T-cell (primary cell): ENCODE data around the gene C17orf78. TPM values are rescaled to one million over a fixed set of nuclear protein-coding genes. Genes with fewer than 3 reads are reported as not detected.
"Not testable (repeated sequence)": the region's sequence is repeated elsewhere in the genome, so short reads cannot be mapped to it uniquely, and the experiment has no call there.

Experiments used
- ATAC-seq, 4 experiments: fragments of 200-7000 bp in 3 of 4; fragments of 150-1000 bp in 1 of 4; cut with Tn5 transposase; replicated peaks in 1 of 4; 1 replicate in 3 of 4; 2 replicates in 1 of 4; pipeline ENCODE4 v1.10.0; 2021; ENCODE audit warnings: moderate library complexity in 3 of 4, mild to moderate bottlenecking in 2 of 4, moderate number of reproducible peaks in 1 of 4
- CTCF ChIA-PET, 2 donors: fragments of 300-600 bp; sonication (Branson Sonifier 250); formaldehyde crosslinking; loops; one replicate each; lab custom pipeline; 2022; ENCODE audit warnings: antibody characterized with exemption in 2 of 2; lab: Charles Lee
- POLR2A ChIA-PET, 2 donors: fragments of 300-600 bp; sonication (Branson Sonifier 250); formaldehyde crosslinking; loops; one replicate each; lab custom pipeline; 2022; ENCODE audit warnings: antibody characterized with exemption in 2 of 2; lab: Charles Lee
- DNase-seq, 35 experiments: peaks; one replicate each; pipeline versions ENCODE4 v3.0.0 to v3.0.0-alpha.2; 2013 to 2023
- H3K27ac ChIP-seq: one replicate; pipeline ENCODE4 v1.5.1; 2013; ENCODE audit warnings: low read length
- H3K27me3 ChIP-seq, 2 experiments: replicated peaks in 1 of 2; 1 replicate in 1 of 2; 2 replicates in 1 of 2; pipeline versions ENCODE4 v1.6.1 to v1.7.0; 2013; ENCODE audit warnings: low read length in 1 of 2, mixed read lengths in 1 of 2; ENCODE audit not compliant: control insufficient read depth in 2 of 2, insufficient read depth in 2 of 2; ENCODE audit errors: extremely low read depth in 1 of 2
- H3K36me3 ChIP-seq, 2 donors: 1 replicate in 1 of 2; 2 replicates in 1 of 2; pipeline versions ENCODE4 v1.6.1 to v1.7.0; 2013; ENCODE audit warnings: low read length in 1 of 2; ENCODE audit not compliant: control insufficient read depth in 2 of 2, insufficient read depth in 1 of 2; ENCODE audit errors: extremely low read depth in 1 of 2
- H3K4me1 ChIP-seq, 2 experiments: 1 replicate in 1 of 2; 2 replicates in 1 of 2; pipeline versions ENCODE4 v1.6.1 to v1.7.0; 2013; ENCODE audit warnings: low read length in 2 of 2, mixed read lengths in 1 of 2; ENCODE audit not compliant: insufficient read depth in 2 of 2, control insufficient read depth in 1 of 2; ENCODE audit errors: extremely low read depth in 1 of 2
- H3K4me3 ChIP-seq, 2 donors: 1 replicate in 1 of 2; 2 replicates in 1 of 2; pipeline versions ENCODE4 v1.5.1 to v1.7.0; 2013; ENCODE audit warnings: mild to moderate bottlenecking in 2 of 2, low read length in 1 of 2, moderate library complexity in 1 of 2; ENCODE audit not compliant: control insufficient read depth in 1 of 2; ENCODE audit errors: extremely low read depth in 1 of 2
- H3K9me3 ChIP-seq: 2 replicates; pipeline ENCODE4 v1.7.0; 2013
- H3K27ac Mint-ChIP-seq, 2 donors: one replicate each; pipeline ENCODE4 v1.8.0; 2020 to 2021; ENCODE audit warnings: mild to moderate bottlenecking in 2 of 2, mixed read lengths in 2 of 2
- H3K27me3 Mint-ChIP-seq, 2 donors: one replicate each; pipeline ENCODE4 v1.8.0; 2021 to 2022; ENCODE audit warnings: mixed read lengths in 2 of 2
- H3K36me3 Mint-ChIP-seq: one replicate; pipeline ENCODE4 v1.8.0; 2021; ENCODE audit warnings: mixed read lengths
- H3K4me1 Mint-ChIP-seq, 3 donors: one replicate each; pipeline ENCODE4 v1.8.0; 2020 to 2022; ENCODE audit warnings: mixed read lengths in 3 of 3, mild to moderate bottlenecking in 1 of 3
- H3K4me3 Mint-ChIP-seq, 3 donors: one replicate each; pipeline ENCODE4 v1.8.0; 2020 to 2022; ENCODE audit warnings: mild to moderate bottlenecking in 3 of 3, mixed read lengths in 3 of 3, moderate library complexity in 3 of 3
- H3K9me3 Mint-ChIP-seq, 3 donors: one replicate each; pipeline ENCODE4 v1.8.0; 2020 to 2022; ENCODE audit warnings: mixed read lengths in 3 of 3
- WGBS: methylation state at CpG from one replicate; pipeline ENCODE4 v1.1.5; 2013; ENCODE audit warnings: missing lambda C conversion rate; ENCODE audit not compliant: insufficient coverage; 5-methylcytosine and 5-hydroxymethylcytosine counted together
- total RNA-seq, 35 experiments: library from RNA in 6 of 35; stranded (reverse) in 6 of 35; fragments of 120-200 nt in 1 of 35; gene quantifications; one replicate each; pipeline versions ENCODE4 v1.2.1 to v1.2.4 and lab custom pipeline; 2013 to 2026

Gene C17orf78
- total RNA-seq, 5 donors from 2014 or later (not counting 1 experiment from before 2014, with no cell fraction given) = not detected

DNA sequence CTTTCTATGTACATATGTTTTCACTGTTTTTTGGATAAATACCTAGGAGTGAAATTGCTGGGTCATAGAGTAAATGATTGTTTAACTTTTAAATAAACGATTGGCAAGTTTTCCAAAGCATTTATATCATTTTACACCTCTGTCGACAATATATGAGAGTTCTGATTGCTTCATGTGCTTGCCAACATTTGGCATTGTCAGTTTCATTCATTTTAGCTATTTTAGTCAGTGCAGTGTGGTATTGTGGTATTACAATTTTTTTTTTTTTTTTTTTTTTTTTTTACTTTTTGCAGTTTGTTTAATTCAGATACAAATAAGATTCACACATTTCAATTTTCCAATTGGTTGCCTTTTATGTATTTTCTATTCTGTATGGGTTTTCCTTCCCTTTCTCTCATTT, 56.9 kb downstream of the C17orf78 start:
- Mint-ChIP-seq H3K9me3 (no peaks in the 10 kb centered on the region), H3K36me3 (peaks cover 33% of the 10 kb centered on the region)
- POLR2A ChIA-PET = no interaction called here

DNA sequence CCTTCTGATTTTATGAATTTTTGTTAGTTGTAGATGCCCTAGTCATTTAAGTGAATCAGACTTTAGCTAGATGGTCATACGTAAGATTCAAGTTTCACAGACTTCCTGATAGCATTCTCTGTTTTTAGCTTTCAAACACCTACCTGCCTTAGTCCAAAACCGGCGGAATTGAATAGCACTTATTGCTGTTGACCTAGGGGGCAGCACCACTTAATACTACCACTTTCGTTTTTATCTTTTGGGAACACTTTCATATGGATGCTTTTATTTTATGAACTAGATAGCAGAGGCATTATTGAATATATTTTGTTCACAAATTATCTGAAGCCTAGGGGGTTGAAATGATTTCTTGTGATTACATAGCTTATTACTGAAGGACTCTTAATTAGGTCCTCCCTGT, 62.4 kb downstream of the C17orf78 start:
- H3K4me3 Mint-ChIP-seq = no peak overlapping the region
- H3K4me1 ChIP-seq = no peaks in the 10 kb centered on the region
- H3K9me3 ChIP-seq = no peaks in the 10 kb centered on the region
- H3K36me3 ChIP-seq = peaks cover 0 to 48% of the 10 kb centered on the region in 2 donors
- WGBS = 100% methylated on average over 1 of the region's 4 CpGs
- no peak for DNase-seq
- peaks cover 47% of the 10 kb centered on the region for H3K36me3 Mint-ChIP-seq
- H3K4me1 Mint-ChIP-seq = peaks cover 0 to 3% (median 0%) of the 10 kb centered on the region in 3 donors
- H3K4me3 ChIP-seq = no peak overlapping the region
- no peaks in the 10 kb centered on the region for H3K27me3 ChIP-seq
- no peak overlapping the region for H3K27ac Mint-ChIP-seq
- no peaks in the 10 kb centered on the region for H3K27me3 Mint-ChIP-seq
- H3K27ac ChIP-seq = no peak overlapping the region
- no peaks in the 10 kb centered on the region for H3K9me3 Mint-ChIP-seq
- ChIA-PET CTCF (interaction anchor here (0.6 to 0.7 kb wide), 2 partner anchors 175 to 878 kb away, joined by 3 read pairs; no protein-coding TSS in a partner anchor), POLR2A (interaction anchor here in 1 of 2 donors (0.6 kb wide), 1 partner anchor 8 kb away, joined by 3 read pairs; no protein-coding TSS in a partner anchor)
- no peak for ATAC-seq

More for the DNA sequence above, 56.9 kb downstream of the C17orf78 start:
- WGBS = no CpG with 5 or more reads among the region's 2 CpGs
- H3K4me1 Mint-ChIP-seq = peaks cover 0 to 13% (median 11%) of the 10 kb centered on the region in 3 donors
- Histone ChIP-seq H3K4me3 (no peak overlapping the region), H3K27me3 (no peaks in the 10 kb centered on the region), H3K36me3 (peaks cover 0 to 36% of the 10 kb centered on the region in 2 donors), H3K27ac (no peak overlapping the region), H3K9me3 (no peaks in the 10 kb centered on the region), H3K4me1 (no peaks in the 10 kb centered on the region)
- ATAC-seq = no peak
- H3K27me3 Mint-ChIP-seq = no peaks in the 10 kb centered on the region
- no peak overlapping the region for H3K4me3 Mint-ChIP-seq
- no peak for DNase-seq
- CTCF ChIA-PET = no interaction called here
- no peak overlapping the region for H3K27ac Mint-ChIP-seq

DNA sequence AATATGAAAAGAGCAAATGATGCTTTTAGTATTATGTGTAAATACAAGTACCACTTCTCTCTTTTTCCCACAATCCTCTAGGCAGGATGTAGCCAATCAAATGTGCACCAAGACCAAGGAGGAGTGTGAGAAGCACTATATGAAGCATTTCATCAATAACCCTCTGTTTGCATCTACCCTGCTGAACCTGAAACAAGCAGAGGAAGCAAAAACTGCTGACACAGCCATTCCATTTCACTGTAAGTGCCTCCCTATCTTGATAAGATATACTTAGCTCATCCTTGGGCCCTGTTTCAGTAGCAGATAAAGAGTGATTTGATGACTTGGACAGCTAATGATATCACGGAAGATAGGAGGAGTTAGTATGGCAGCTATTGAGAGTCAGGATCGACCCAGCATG, 64.6 kb downstream of the C17orf78 start:
- POLR2A ChIA-PET = no interaction called here
- Mint-ChIP-seq H3K27ac (no peak overlapping the region), H3K27me3 (no peaks in the 10 kb centered on the region), H3K4me1 (peaks cover 0 to 3% (median 0%) of the 10 kb centered on the region in 3 donors), H3K9me3 (no peaks in the 10 kb centered on the region), H3K4me3 (no peak overlapping the region), H3K36me3 (peaks cover 46% of the 10 kb centered on the region)
- Histone ChIP-seq H3K4me1 (no peaks in the 10 kb centered on the region), H3K27me3 (no peaks in the 10 kb centered on the region), H3K27ac (no peak overlapping the region), H3K9me3 (no peaks in the 10 kb centered on the region), H3K36me3 (peaks cover 0 to 55% of the 10 kb centered on the region in 2 donors), H3K4me3 (no peak overlapping the region)
- ATAC-seq (no peak), DNase-seq (no peak)
- CTCF ChIA-PET = interaction anchor here in 1 of 2 donors (0.6 kb wide), 1 partner anchor 62 kb away, joined by 3 read pairs; no protein-coding TSS in a partner anchor
- WGBS = 100% methylated on average over 2 of the region's 2 CpGs

DNA sequence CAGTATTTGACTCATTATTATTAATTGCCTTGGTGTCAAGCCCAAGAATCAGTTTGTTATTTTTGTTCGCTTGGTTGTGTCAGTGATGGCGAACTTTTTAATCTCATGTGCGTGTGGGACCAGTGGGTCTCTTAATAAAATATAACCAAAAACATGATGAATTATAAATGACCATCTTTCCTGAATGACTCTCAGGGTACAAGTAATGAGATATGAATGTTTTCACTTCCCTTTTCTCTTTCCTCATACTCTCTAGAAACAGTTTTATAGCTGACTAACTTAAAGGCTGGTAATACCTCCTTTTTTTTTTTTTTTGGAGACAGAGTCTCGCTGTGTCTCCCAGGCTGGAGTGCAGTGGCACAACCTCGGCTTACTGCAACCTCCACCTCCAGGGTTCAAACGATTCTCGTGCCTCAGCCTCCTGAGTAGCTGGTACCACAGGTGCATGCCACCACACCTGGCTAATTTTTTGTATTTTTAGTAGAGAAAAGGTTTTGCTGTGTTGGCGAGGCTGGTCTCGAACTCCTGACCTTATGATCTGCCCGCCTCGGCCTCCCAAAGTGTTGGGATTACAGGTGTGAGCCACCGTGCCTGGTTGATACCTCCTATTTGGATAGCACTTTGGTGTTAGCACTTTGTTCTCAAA, 65.7 kb downstream of the C17orf78 start:
- peaks cover 47% of the 10 kb centered on the region for H3K36me3 Mint-ChIP-seq
- H3K4me3 Mint-ChIP-seq, H3K27me3 ChIP-seq, H3K27me3 Mint-ChIP-seq, H3K4me3 ChIP-seq, ATAC-seq, H3K4me1 Mint-ChIP-seq, H3K27ac Mint-ChIP-seq, H3K27ac ChIP-seq, H3K4me1 ChIP-seq, H3K9me3 ChIP-seq, H3K9me3 Mint-ChIP-seq, DNase-seq, POLR2A ChIA-PET: not testable (repeated sequence)
- WGBS = 97% methylated on average over 5 of the region's 12 CpGs
- CTCF ChIA-PET = interaction anchor here (0.6 to 0.7 kb wide), 5 partner anchors 9 to 1865 kb away, joined by 4 to 5 read pairs (median 4); no protein-coding TSS in a partner anchor
- H3K36me3 ChIP-seq = peaks cover 0 to 57% of the 10 kb centered on the region in 2 donors

Other genes with a start within 250 kb of the C17orf78 start
- gene ACACA, start 30.9 kb downstream of the C17orf78 start, total RNA-seq = 10 to 100 TPM; 15.9 to 30.2 (median 18.0) TPM
- gene TADA2A, start 30.9 kb downstream of the C17orf78 start, total RNA-seq = 10 to 100 TPM; 14.5 to 27.3 (median 21.9) TPM
- gene DUSP14, start 113.9 kb downstream of the C17orf78 start, total RNA-seq = 1 to 10 TPM; 4.0 to 9.6 (median 5.4) TPM
- gene SYNRG, start 233.4 kb downstream of the C17orf78 start, total RNA-seq = 100 to 1,000 TPM; 103 to 118 (median 113) TPM